ENCODE results near the gene DUSP15. TPM values are rescaled to one million over a fixed set of nuclear protein-coding genes. Genes with fewer than 3 reads are reported as not detected.

DUSP15 gene
- total and polyA plus RNA-seq, 3 donors from 2014 or later = 175 to 274 (median 182) TPM

GRCh38 chr20:31859266-31859997 is 10.9 kb downstream of the DUSP15 start:
- intact Hi-C loops (cut with DNase I; ENCODE audit: low total_unique reads) = loop anchor here (10.0 kb wide), 1 partner anchor 175 kb away; no protein-coding TSS in a partner anchor
- H3K27me3 ChIP-seq = no peaks in the 10 kb centered on the region
- 71 to 80% methylated on average over 5 of the region's 5 CpGs for WGBS, 2 donors
- no peak for TF ChIP-seq CTCF (IDR thresholded peaks at IDR 0.05)
- no peak for TF ChIP-seq POLR2A (IDR thresholded peaks at IDR 0.05)
- DNase-seq = no peak
- H3K9me3 ChIP-seq = no peaks in the 10 kb centered on the region
- H3K36me3 ChIP-seq (ENCODE audit: low read depth, missing control alignments) = no peaks in the 10 kb centered on the region
- no peak overlapping the region for H3K27ac ChIP-seq
- H3K4me1 ChIP-seq = peaks cover 11% of the 10 kb centered on the region
- no peak overlapping the region for H3K4me3 ChIP-seq

GRCh38 chr20:31858760-31859083 is 11.6 kb downstream of the DUSP15 start:
- TF ChIP-seq POLR2A (IDR thresholded peaks at IDR 0.05) (no peak), CTCF (IDR thresholded peaks at IDR 0.05) (no peak)
- Histone ChIP-seq H3K27ac (no peak overlapping the region), H3K27me3 (no peaks in the 10 kb centered on the region), H3K4me1 (peaks cover 8% of the 10 kb centered on the region), H3K9me3 (no peaks in the 10 kb centered on the region), H3K4me3 (no peak overlapping the region), H3K36me3 (ENCODE audit: low read depth, missing control alignments) (no peaks in the 10 kb centered on the region)
- intact Hi-C loops (cut with DNase I; ENCODE audit: low total_unique reads) = loop anchor here (10.0 kb wide), 1 partner anchor 176 kb away; no protein-coding TSS in a partner anchor
- WGBS, 2 donors = 41 to 50% methylated on average over 3 of the region's 3 CpGs
- no peak for DNase-seq

- no peak for DNase-seq
- no peak overlapping the region for H3K4me3 ChIP-seq
- WGBS, 2 donors = 75 to 81% methylated on average over 6 to 15 of the region's 15 CpGs
- intact Hi-C loops (cut with DNase I; ENCODE audit: low total_unique reads) = loop anchor here (10.0 kb wide), 1 partner anchor 177 kb away; no protein-coding TSS in a partner anchor
- no peaks in the 10 kb centered on the region for H3K36me3 ChIP-seq (ENCODE audit: low read depth, missing control alignments)
- H3K27me3 ChIP-seq = no peaks in the 10 kb centered on the region
- no peak overlapping the region for H3K27ac ChIP-seq
- TF ChIP-seq CTCF (IDR thresholded peaks at IDR 0.05) = no peak
- TF ChIP-seq POLR2A (IDR thresholded peaks at IDR 0.05) = no peak
- H3K4me1 ChIP-seq = peaks cover 8% of the 10 kb centered on the region
- H3K9me3 ChIP-seq = no peaks in the 10 kb centered on the region
Observed at GRCh38 chr20:31857861-31858759, 12.2 kb downstream of the DUSP15 start.

GRCh38 chr20:31856516-31856915 is 13.8 kb downstream of the DUSP15 start:
- peaks cover 8% of the 10 kb centered on the region for H3K4me1 ChIP-seq
- no peak overlapping the region for H3K4me3 ChIP-seq
- no peaks in the 10 kb centered on the region for H3K36me3 ChIP-seq (ENCODE audit: low read depth, missing control alignments)
- no peaks in the 10 kb centered on the region for H3K27me3 ChIP-seq
- no peak for DNase-seq
- 82 to 91% methylated on average over 3 of the region's 3 CpGs for WGBS, 2 donors
- intact Hi-C loops (cut with DNase I; ENCODE audit: low total_unique reads) = loop anchor here (10.0 kb wide), 1 partner anchor 178 kb away; no protein-coding TSS in a partner anchor
- H3K27ac ChIP-seq = no peak overlapping the region
- TF ChIP-seq CTCF (IDR thresholded peaks at IDR 0.05) = no peak
- no peak for TF ChIP-seq POLR2A (IDR thresholded peaks at IDR 0.05)
- no peaks in the 10 kb centered on the region for H3K9me3 ChIP-seq
